Neutrophil (primary cell): ENCODE measurements around the gene RADX.

ENCODE experiments used
- H3K27ac ChIP-seq: fragments of 200-600 bp; sonication (generic); 2 replicates; pipeline ENCODE4 v1.5.1; 2016; ENCODE audit warnings: mild to moderate bottlenecking, moderate library complexity
- H3K27me3 ChIP-seq: fragments of 200-600 bp; sonication (generic); 2 replicates; pipeline ENCODE4 v1.6.0; 2016; ENCODE audit warnings: mild to moderate bottlenecking
- H3K36me3 ChIP-seq: fragments of 200-600 bp; sonication (generic); 2 replicates; pipeline ENCODE4 v1.5.1; 2017
- H3K4me1 ChIP-seq, 2 experiments: fragments of 200-600 bp in 1 of 2; sonication (generic) in 1 of 2; 1 replicate in 1 of 2; 2 replicates in 1 of 2; pipeline versions ENCODE4 v1.5.1 to v1.6.1; 2013 to 2016; ENCODE audit warnings: low read depth in 1 of 2, low read length in 1 of 2, mild to moderate bottlenecking in 1 of 2, moderate library complexity in 1 of 2; ENCODE audit not compliant: control insufficient read depth in 1 of 2, insufficient read depth in 1 of 2
- H3K4me3 ChIP-seq, 2 experiments: fragments of 200-600 bp in 1 of 2; sonication (generic) in 1 of 2; 1 replicate in 1 of 2; 2 replicates in 1 of 2; pipeline ENCODE4 v1.5.1; 2013 to 2016; ENCODE audit warnings: low read depth in 1 of 2, low read length in 1 of 2, mild to moderate bottlenecking in 1 of 2, moderate library complexity in 1 of 2
- H3K9me3 ChIP-seq: fragments of 200-600 bp; sonication (generic); 2 replicates; pipeline ENCODE4 v1.5.1; 2016
- CTCF ChIP-seq: fragments of 200-600 bp; sonication (generic); IDR thresholded peaks from 2 replicates; pipeline ENCODE4 v1.5.1; 2016; ENCODE audit warnings: antibody characterized with exemption

RADX gene

GRCh38 chrX:106611679-106612392, at the start of gene RADX:
Gene RADX, plus strand, starts transcription at chrX:106611978. Its CDS starts 103 bp downstream, at chrX:106612081.
- Histone ChIP-seq H3K4me3 (peak within 1 kb of the TSS in 1 of 2 experiments; percentile 31), H3K9me3 (no peaks in the 10 kb centered on the region), H3K4me1 (no peaks in the 10 kb centered on the region), H3K27ac (no peak within 1 kb of the TSS), H3K36me3 (no peaks in the 10 kb centered on the region), H3K27me3 (peaks cover 37% of the 10 kb centered on the region)
- no peak for TF ChIP-seq CTCF

DNA sequence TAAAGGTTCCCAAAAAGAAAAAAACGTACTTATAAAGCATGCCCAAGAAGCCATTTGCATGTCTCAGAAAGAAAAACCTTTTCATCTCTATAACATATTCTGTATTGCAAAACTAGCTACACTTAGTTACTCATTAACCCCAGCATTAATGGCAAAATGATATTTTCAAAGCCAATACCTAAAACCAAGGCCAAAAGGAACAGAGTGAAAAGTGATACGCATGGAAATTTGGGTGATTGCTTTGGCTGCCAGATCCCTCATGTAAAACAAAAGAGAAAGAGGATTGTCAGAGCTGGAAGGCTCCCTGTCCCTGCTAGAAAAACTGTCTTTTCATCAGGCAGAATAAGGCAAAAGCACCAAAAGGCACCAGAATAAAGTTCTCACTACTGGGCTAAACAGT, 46.8 kb upstream of the RADX start:
- H3K4me3 ChIP-seq = no peak overlapping the region
- H3K4me1 ChIP-seq = no peaks in the 10 kb centered on the region
- H3K36me3 ChIP-seq = no peaks in the 10 kb centered on the region
- H3K27ac ChIP-seq = no peak overlapping the region
- no peak for TF ChIP-seq CTCF
- H3K27me3 ChIP-seq = no peaks in the 10 kb centered on the region
- no peaks in the 10 kb centered on the region for H3K9me3 ChIP-seq

GRCh38 chrX:106566362-106566761, 45.4 kb upstream of the RADX start:
- Histone ChIP-seq H3K9me3 (no peaks in the 10 kb centered on the region), H3K27me3 (no peaks in the 10 kb centered on the region), H3K27ac (no peak overlapping the region), H3K4me1 (no peaks in the 10 kb centered on the region), H3K36me3 (no peaks in the 10 kb centered on the region), H3K4me3 (no peak overlapping the region)
- TF ChIP-seq CTCF = no peak

DNA sequence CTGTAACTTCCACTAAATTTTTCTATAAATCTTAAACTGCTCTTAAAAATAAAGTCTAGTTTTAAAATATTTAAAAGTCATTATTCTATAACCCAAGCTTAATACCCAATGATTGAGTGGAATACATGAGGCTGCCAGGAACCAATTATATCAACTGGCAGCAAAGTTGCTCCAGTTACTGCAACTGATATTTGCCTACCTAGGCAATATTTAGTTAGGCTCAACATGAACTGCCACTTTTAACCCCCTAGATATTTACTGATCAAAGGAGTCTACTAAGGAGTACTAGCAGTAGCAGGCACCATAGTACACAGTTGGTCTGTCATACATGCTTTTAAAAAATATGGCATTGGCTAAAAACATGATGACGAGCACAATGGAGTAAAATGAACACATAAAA, 29.9 kb upstream of the RADX start:
- Histone ChIP-seq H3K4me3 (no peak overlapping the region), H3K9me3 (no peaks in the 10 kb centered on the region), H3K36me3 (no peaks in the 10 kb centered on the region), H3K27me3 (no peaks in the 10 kb centered on the region), H3K4me1 (no peaks in the 10 kb centered on the region), H3K27ac (no peak overlapping the region)
- no peak for TF ChIP-seq CTCF

GRCh38 chrX:106585478-106585877, 26.3 kb upstream of the RADX start:
- no peaks in the 10 kb centered on the region for H3K27me3 ChIP-seq
- no peak for TF ChIP-seq CTCF
- H3K9me3 ChIP-seq = no peaks in the 10 kb centered on the region
- H3K4me3 ChIP-seq = no peak overlapping the region
- H3K36me3 ChIP-seq = no peaks in the 10 kb centered on the region
- H3K27ac ChIP-seq = no peak overlapping the region
- no peaks in the 10 kb centered on the region for H3K4me1 ChIP-seq
